HepG2 (cell line): ENCODE measurements around the gene DYNC1LI1. TPM values are rescaled to one million over a fixed set of nuclear protein-coding genes. Genes with fewer than 3 reads are reported as not detected.

Source experiments
- BCLAF1 ChIP-seq: fragments of 450-650 bp; IDR thresholded peaks from 2 replicates; pipeline ENCODE4 v1.6.1; 2017; ENCODE audit warnings: mild to moderate bottlenecking
- CBX2 ChIP-seq, 2 experiments: fragments of 200-600 bp in 1 of 2; sonication (generic); formaldehyde crosslinking in 1 of 2; IDR thresholded peaks; 2 replicates each; pipeline versions ENCODE4 v1.7.0 to v1.8.1; 2018 to 2022; ENCODE audit warnings: low read depth in 2 of 2, low read length in 1 of 2, mild to moderate bottlenecking in 1 of 2, missing genetic modification reagents in 1 of 2
- DBP ChIP-seq: sonication (generic); formaldehyde crosslinking; IDR thresholded peaks from 2 replicates; pipeline ENCODE4 v1.4.0; 2020; ENCODE audit warnings: missing genetic modification reagents; ENCODE audit errors: not compliant biosample characterization
- MTA1 ChIP-seq: sonication (generic); formaldehyde crosslinking; IDR thresholded peaks from 2 replicates; pipeline ENCODE4 v1.4.0; 2020; ENCODE audit warnings: missing genetic modification reagents, mild to moderate bottlenecking, borderline replicate concordance
- MTF1 ChIP-seq: sonication (generic); formaldehyde crosslinking; IDR thresholded peaks from 2 replicates; pipeline ENCODE4 v1.5.0; 2020; ENCODE audit warnings: missing genetic modification reagents
- ZMYM4 ChIP-seq: sonication (generic); formaldehyde crosslinking; IDR thresholded peaks from 2 replicates; pipeline ENCODE4 v1.8.1; 2023; ENCODE audit warnings: mild to moderate bottlenecking, missing genetic modification reagents
- ZNF589 ChIP-seq: sonication (generic); formaldehyde crosslinking; conservative IDR thresholded peaks from 2 replicates; pipeline ENCODE4 v1.8.0; 2022; ENCODE audit warnings: mild to moderate bottlenecking, moderate library complexity, missing genetic modification reagents
- ZNF646 ChIP-seq: sonication (generic); formaldehyde crosslinking; IDR thresholded peaks from 2 replicates; pipeline ENCODE4 v1.9.0; 2021; ENCODE audit warnings: mild to moderate bottlenecking, missing genetic modification reagents
- ZNF670 ChIP-seq: sonication (generic); formaldehyde crosslinking; IDR thresholded peaks from 2 replicates; pipeline ENCODE4 v1.8.0; 2022; ENCODE audit warnings: mild to moderate bottlenecking, missing genetic modification reagents, borderline replicate concordance
- ZNF687 ChIP-seq: sonication (generic); formaldehyde crosslinking; IDR thresholded peaks from 2 replicates; pipeline ENCODE4 v1.5.1; 2020; ENCODE audit warnings: mild to moderate bottlenecking, missing genetic modification reagents, moderate library complexity
- ZNF749 ChIP-seq: sonication (generic); formaldehyde crosslinking; IDR thresholded peaks from 2 replicates; pipeline ENCODE4 v1.8.0; 2022; ENCODE audit warnings: mild to moderate bottlenecking, missing genetic modification reagents, moderate library complexity, borderline replicate concordance
- ZNF790 ChIP-seq: sonication (generic); formaldehyde crosslinking; IDR thresholded peaks from 2 replicates; pipeline ENCODE4 v1.8.0; 2022; ENCODE audit warnings: missing genetic modification reagents, mild to moderate bottlenecking, borderline replicate concordance
- polyA plus RNA-seq, 8 experiments: library from polyadenylated mRNA; depleted of rRNA in 3 of 8; stranded (reverse) in 7 of 8; unstranded in 1 of 8; fragments of >200 nt; fragmentation: Illumina TruSeq in 4 of 8; extraction: Trizol in 4 of 8; gene quantifications; 2 replicates each; pipeline versions ENCODE4 v1.2.1 to v1.2.3, GENCODE V29; 2011 to 2016; ENCODE audit warnings: low read depth in 4 of 8, missing spikeins in 1 of 8, mixed read lengths in 1 of 8; ENCODE audit not compliant: insufficient read depth in 1 of 8
- total RNA-seq, 5 experiments: library from RNA; depleted of rRNA; stranded (reverse); fragments of >200 nt; fragmentation: Illumina TruSeq; extraction: Trizol; gene quantifications; 2 replicates each; pipeline ENCODE4 v1.2.3, GENCODE V29; 2016; ENCODE audit warnings: low read depth in 1 of 5

The DYNC1LI1 gene
- total and polyA plus RNA-seq, 2 of the 13 experiments (the other 11 are each of a cell fraction or from before 2014, with no cell fraction given), result 13.4 to 37.1 TPM

GRCh38 chr3:32502118-32502945, 68.3 kb downstream of the DYNC1LI1 start, which contains the start of gene CMTM6 (continued):
- TF ChIP-seq ZNF646 (CRISPR knock-in tag) (0 out of 2 replicates have a peak, but pooled peaks have one; percentile 32), CBX2 (IDR thresholded peaks at IDR 0.05; ENCODE audit: low read depth, low read length) (no peak), CBX2 (CRISPR knock-in tag; IDR thresholded peaks at IDR 0.05; ENCODE audit: low read depth) (no peak), ZNF589 (CRISPR knock-in tag) (0 out of 2 replicates have a peak, but pooled peaks have one; percentile 44), ZMYM4 (no peak), MTA1 (CRISPR knock-in tag) (no peak), ZNF790 (no peak), BCLAF1 (no peak), ZNF670 (CRISPR knock-in tag) (0 out of 2 replicates have a peak, but pooled peaks have one; percentile 22), MTF1 (CRISPR knock-in tag) (no peak), DBP (CRISPR knock-in tag) (no peak), ZNF749 (CRISPR knock-in tag) (no peak), ZNF687 (peak; percentile 75)
